HG03280 (cell line): Measurements from ENCODE around the gene ADCY9.

ENCODE experiments used
- ATAC-seq: cut with Tn5 transposase; IDR thresholded peaks from one replicate; pipeline ENCODE4 v1.9.1; 2021; ENCODE audit warnings: mild to moderate bottlenecking, moderate library complexity; ENCODE audit not compliant: unreplicated experiment

ADCY9 gene

GRCh38 chr16:4008116-4008515 lies 108.1 kb downstream of the ADCY9 start:
- no peak for ATAC-seq

GRCh38 chr16:4006397-4006999 lies 109.7 kb downstream of the ADCY9 start:
- ATAC-seq = no peak

GRCh38 chr16:4005731-4006130 lies 110.5 kb downstream of the ADCY9 start:
- ATAC-seq = no peak

GRCh38 chr16:4005281-4005680 lies 111.0 kb downstream of the ADCY9 start:
- no peak for ATAC-seq

- ATAC-seq = no peak
Measured at GRCh38 chr16:4004206-4004605, 112.0 kb downstream of the ADCY9 start.

GRCh38 chr16:4003576-4003975 lies 112.7 kb downstream of the ADCY9 start:
- ATAC-seq = no peak

GRCh38 chr16:4003166-4003565 lies 113.1 kb downstream of the ADCY9 start:
- no peak for ATAC-seq

- no peak for ATAC-seq
Measured at GRCh38 chr16:4002121-4002520, 114.1 kb downstream of the ADCY9 start.

GRCh38 chr16:3999479-4000325 lies 116.5 kb downstream of the ADCY9 start:
- ATAC-seq = no peak

GRCh38 chr16:3998793-3999478 lies 117.3 kb downstream of the ADCY9 start:
- no peak for ATAC-seq

- ATAC-seq = no peak
Measured at GRCh38 chr16:3997231-3997841, 118.9 kb downstream of the ADCY9 start.

GRCh38 chr16:3995001-3995400 lies 121.2 kb downstream of the ADCY9 start:
- no peak for ATAC-seq

GRCh38 chr16:3993052-3993785 lies 123.0 kb downstream of the ADCY9 start:
- ATAC-seq = no peak

- no peak for ATAC-seq
Measured at GRCh38 chr16:3992297-3993051, 123.8 kb downstream of the ADCY9 start.

- no peak for ATAC-seq
Measured at GRCh38 chr16:3988824-3989223, 127.4 kb downstream of the ADCY9 start.

GRCh38 chr16:3988011-3988410 lies 128.2 kb downstream of the ADCY9 start:
- ATAC-seq = no peak

- ATAC-seq = no peak
Measured at GRCh38 chr16:3987231-3987630, 129.0 kb downstream of the ADCY9 start.

GRCh38 chr16:3986235-3986544 lies 130.1 kb downstream of the ADCY9 start:
- no peak for ATAC-seq

GRCh38 chr16:3984111-3985060 lies 131.9 kb downstream of the ADCY9 start:
- ATAC-seq = no peak
